Keratinocyte (primary cell): ENCODE data around the gene FAHD1. TPM values are rescaled to one million over a fixed set of nuclear protein-coding genes. Genes with fewer than 3 reads are reported as not detected.

Source experiments
- DNase-seq: peaks from one replicate; pipeline ENCODE4 v3.0.0-alpha.2; 2011; ENCODE audit warnings: low read depth, missing footprints, low spot score
- FAIRE-seq: peaks from 2 replicates; lab custom pipeline; 2011; peaks lifted over from hg19 to GRCh38; lab: Jason Lieb, UNC
- H2AFZ ChIP-seq: 2 replicates; pipeline ENCODE4 v1.6.0; 2012; ENCODE audit warnings: low read length, control low read depth, inconsistent platforms; ENCODE audit not compliant: control insufficient read depth
- H3K27ac ChIP-seq: 2 replicates; pipeline ENCODE4 v1.5.1; 2011; ENCODE audit warnings: low read length; ENCODE audit not compliant: control insufficient read depth, insufficient read depth
- H3K27me3 ChIP-seq: 3 replicates; pipeline ENCODE4 v1.6.0; 2011; ENCODE audit warnings: low read length; ENCODE audit not compliant: control insufficient read depth, insufficient read depth; ENCODE audit errors: extremely low read depth
- H3K36me3 ChIP-seq, 2 experiments: 2 replicates in 1 of 2; 3 replicates in 1 of 2; pipeline ENCODE4 v1.5.1; 2011; ENCODE audit warnings: low read length in 2 of 2, mild to moderate bottlenecking in 1 of 2; ENCODE audit not compliant: control insufficient read depth in 2 of 2, insufficient read depth in 2 of 2; ENCODE audit errors: extremely low read depth in 1 of 2
- H3K4me1 ChIP-seq: 3 replicates; pipeline ENCODE4 v1.5.1; 2011; ENCODE audit warnings: low read length; ENCODE audit not compliant: control insufficient read depth, insufficient read depth; ENCODE audit errors: extremely low read depth
- H3K4me2 ChIP-seq: 3 replicates; pipeline ENCODE4 v1.6.0; 2011; ENCODE audit warnings: low read depth, low read length; ENCODE audit not compliant: control insufficient read depth, insufficient read depth; ENCODE audit errors: extremely low read depth
- H3K4me3 ChIP-seq, 3 experiments: fragments of 200-600 bp in 1 of 3; sonication (generic) in 1 of 3; 2 replicates in 2 of 3; 3 replicates in 1 of 3; pipeline ENCODE4 v1.5.1; 2011 to 2016; ENCODE audit warnings: low read length in 3 of 3, mild to moderate bottlenecking in 3 of 3, control low read depth in 2 of 3, inconsistent platforms in 1 of 3, low read depth in 1 of 3, mixed read lengths in 1 of 3, mixed run types in 1 of 3, moderate library complexity in 1 of 3; ENCODE audit not compliant: control insufficient read depth in 2 of 3, insufficient read depth in 2 of 3; ENCODE audit errors: extremely low read depth in 1 of 3
- H3K79me2 ChIP-seq: 2 replicates; pipeline ENCODE4 v1.6.0; 2012; ENCODE audit warnings: low read length; ENCODE audit not compliant: control insufficient read depth, insufficient read depth
- H3K9ac ChIP-seq: 3 replicates; pipeline ENCODE4 v1.6.0; 2011; ENCODE audit warnings: low read length; ENCODE audit not compliant: control insufficient read depth, insufficient read depth; ENCODE audit errors: extremely low read depth
- H3K9me1 ChIP-seq: 3 replicates; pipeline ENCODE4 v1.6.0; 2011; ENCODE audit warnings: low read length; ENCODE audit not compliant: control insufficient read depth, insufficient read depth; ENCODE audit errors: extremely low read depth
- H3K9me3 ChIP-seq: 2 replicates; pipeline ENCODE4 v1.5.1; 2012; ENCODE audit warnings: low read depth, low read length; ENCODE audit not compliant: control insufficient read depth
- H4K20me1 ChIP-seq: 3 replicates; pipeline ENCODE4 v1.6.0; 2011; ENCODE audit warnings: low read length; ENCODE audit not compliant: control insufficient read depth, insufficient read depth; ENCODE audit errors: extremely low read depth
- CTCF ChIP-seq, 3 experiments: IDR thresholded peaks in 1 of 3; conservative IDR thresholded peaks in 1 of 3; optimal IDR thresholded peaks in 1 of 3; 2 replicates in 2 of 3; 3 replicates in 1 of 3; pipeline versions ENCODE3 to v1.5.1; 2011; ENCODE audit warnings: low read length in 3 of 3, mild to moderate bottlenecking in 3 of 3, moderate library complexity in 2 of 3, control low read depth in 1 of 3, inconsistent platforms in 1 of 3; ENCODE audit not compliant: insufficient read depth in 2 of 3; ENCODE audit errors: extremely low read depth in 1 of 3
- EZH2 ChIP-seq: IDR thresholded peaks from one replicate; pipeline ENCODE4 v1.6.1; 2012; ENCODE audit warnings: inconsistent platforms, mild to moderate bottlenecking, low read length, moderate library complexity
- dilution Hi-C: fragments of 300-500 bp; cut with MboI; formaldehyde crosslinking; loops from one replicate; pipeline ENCODE4 v1.7.0; 2020; ENCODE audit warnings: low sequenced_read_pairs; ENCODE audit not compliant: extremely low pct_ligation_motif_present
- polyA plus RNA-seq, 5 experiments: library from polyadenylated mRNA; depleted of rRNA in 3 of 5; stranded (reverse) in 3 of 5; stranded (forward) in 1 of 5; unstranded in 1 of 5; fragments of >200 nt; gene quantifications; 1 replicate in 1 of 5; 2 replicates in 3 of 5; 3 replicates in 1 of 5; pipeline versions ENCODE4 v1.2.1 to v1.2.3, GENCODE V29; 2011 to 2012; ENCODE audit warnings: missing spikeins in 2 of 5, low read depth in 1 of 5, low replicate concordance in 1 of 5

FAHD1 gene
- polyA plus RNA-seq, 1 donor (not counting 4 experiments of a cell fraction or from before 2014, with no cell fraction given): 29.4 TPM

- Histone ChIP-seq H3K9me1 (no peaks in the 10 kb centered on the region), H3K9ac (no peak overlapping the region), H3K4me2 (no peak overlapping the region), H3K79me2 (no peaks in the 10 kb centered on the region), H2AFZ (no peak overlapping the region), H3K36me3 (peaks cover 0 to 14% of the 10 kb centered on the region in 2 experiments), H4K20me1 (no peaks in the 10 kb centered on the region), H3K9me3 (no peaks in the 10 kb centered on the region), H3K4me1 (no peaks in the 10 kb centered on the region), H3K4me3 (no peak overlapping the region), H3K27me3 (no peaks in the 10 kb centered on the region), H3K27ac (no peak overlapping the region)
- FAIRE-seq: no peak
- dilution Hi-C loops: no loop called here
- no peak for DNase-seq
- no peak for TF ChIP-seq EZH2
- TF ChIP-seq CTCF (optimal IDR thresholded peaks at IDR 0.05 in 1 of 3, IDR thresholded peaks at IDR 0.05 in 1 of 3, conservative IDR thresholded peaks at IDR 0.05 in 1 of 3; ENCODE audit: extremely low read depth in 1 of 3, insufficient read depth in 2 of 3, low read length in 3 of 3): no peak
Observed at GRCh38 chr16:1816396-1817275, 10.4 kb upstream of the FAHD1 start.

- no peak overlapping the region for H3K9ac ChIP-seq
- dilution Hi-C loops: no loop called here
- H3K4me1 ChIP-seq: no peaks in the 10 kb centered on the region
- H3K27ac ChIP-seq: no peak overlapping the region
- peaks cover 0 to 14% of the 10 kb centered on the region in 2 experiments for H3K36me3 ChIP-seq
- no peak overlapping the region for H3K4me3 ChIP-seq
- no peaks in the 10 kb centered on the region for H3K79me2 ChIP-seq
- no peaks in the 10 kb centered on the region for H4K20me1 ChIP-seq
- no peak overlapping the region for H2AFZ ChIP-seq
- no peaks in the 10 kb centered on the region for H3K9me3 ChIP-seq
- H3K4me2 ChIP-seq: no peak overlapping the region
- TF ChIP-seq CTCF (optimal IDR thresholded peaks at IDR 0.05 in 1 of 3, IDR thresholded peaks at IDR 0.05 in 1 of 3, conservative IDR thresholded peaks at IDR 0.05 in 1 of 3; ENCODE audit: extremely low read depth in 1 of 3, insufficient read depth in 2 of 3, low read length in 3 of 3): no peak
- no peak for TF ChIP-seq EZH2
- DNase-seq (no peak), FAIRE-seq (no peak)
- no peaks in the 10 kb centered on the region for H3K27me3 ChIP-seq
- no peaks in the 10 kb centered on the region for H3K9me1 ChIP-seq
Observed at GRCh38 chr16:1817276-1817589, 9.8 kb upstream of the FAHD1 start.
